Stimulated activated CD8-positive, alpha-beta memory T cell treated with anti-CD3 and anti-CD28 coated beads, Interleukin-7, amount 100 ng/mL, for 1 hour (primary cell): Measurements from ENCODE around the gene BRD9.
"Not testable (repeated sequence)": the region's sequence is repeated elsewhere in the genome, so short reads cannot be mapped to it uniquely, and the experiment has no call there.

ENCODE experiments used
- DNase-seq, 2 donors: peaks; one replicate each; pipeline ENCODE4 v3.0.0-alpha.2; 2020; ENCODE audit warnings: low read depth in 2 of 2

The BRD9 gene

DNA sequence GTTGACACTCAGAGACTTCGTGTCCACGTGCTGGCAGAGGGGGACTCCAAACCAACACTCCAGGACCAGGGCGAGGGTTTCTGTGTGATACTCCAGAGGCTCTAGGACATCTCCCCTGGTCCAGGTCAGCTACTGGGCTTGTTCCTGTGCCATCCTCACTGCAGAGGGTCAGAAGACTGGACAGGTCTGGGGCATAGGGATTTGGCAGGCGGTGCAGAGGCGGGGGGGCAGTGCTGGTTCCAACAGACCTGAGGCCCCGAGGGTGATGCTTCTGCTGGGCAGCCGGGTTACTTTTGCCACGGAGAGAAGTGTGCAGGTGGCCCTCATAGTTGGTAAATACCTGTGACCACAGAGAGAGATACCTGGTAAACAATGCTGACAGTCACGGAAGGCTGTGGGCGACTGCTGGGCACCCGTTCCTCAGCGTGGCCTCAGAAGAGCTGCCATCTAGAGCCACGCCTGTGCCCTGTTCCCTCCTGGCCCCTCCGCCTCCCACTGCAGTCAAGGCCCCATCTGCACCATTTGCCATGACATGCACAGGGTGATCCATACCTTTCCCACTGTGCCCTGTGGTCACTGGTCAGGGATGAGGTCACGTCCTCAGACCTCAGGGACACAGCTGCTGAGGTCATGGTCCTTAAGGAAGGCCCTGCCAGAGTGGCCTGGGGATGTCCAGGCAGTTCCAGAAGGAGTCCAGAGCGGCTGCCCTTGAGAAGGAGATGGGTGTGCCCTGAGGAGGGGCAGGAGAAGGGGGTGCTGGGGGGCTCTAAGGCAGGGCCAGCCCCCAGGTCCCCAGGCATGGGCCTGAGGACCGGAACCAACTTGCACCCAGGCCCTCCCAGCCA, 30.1 kb upstream of the BRD9 start:
- no peak for DNase-seq

DNA sequence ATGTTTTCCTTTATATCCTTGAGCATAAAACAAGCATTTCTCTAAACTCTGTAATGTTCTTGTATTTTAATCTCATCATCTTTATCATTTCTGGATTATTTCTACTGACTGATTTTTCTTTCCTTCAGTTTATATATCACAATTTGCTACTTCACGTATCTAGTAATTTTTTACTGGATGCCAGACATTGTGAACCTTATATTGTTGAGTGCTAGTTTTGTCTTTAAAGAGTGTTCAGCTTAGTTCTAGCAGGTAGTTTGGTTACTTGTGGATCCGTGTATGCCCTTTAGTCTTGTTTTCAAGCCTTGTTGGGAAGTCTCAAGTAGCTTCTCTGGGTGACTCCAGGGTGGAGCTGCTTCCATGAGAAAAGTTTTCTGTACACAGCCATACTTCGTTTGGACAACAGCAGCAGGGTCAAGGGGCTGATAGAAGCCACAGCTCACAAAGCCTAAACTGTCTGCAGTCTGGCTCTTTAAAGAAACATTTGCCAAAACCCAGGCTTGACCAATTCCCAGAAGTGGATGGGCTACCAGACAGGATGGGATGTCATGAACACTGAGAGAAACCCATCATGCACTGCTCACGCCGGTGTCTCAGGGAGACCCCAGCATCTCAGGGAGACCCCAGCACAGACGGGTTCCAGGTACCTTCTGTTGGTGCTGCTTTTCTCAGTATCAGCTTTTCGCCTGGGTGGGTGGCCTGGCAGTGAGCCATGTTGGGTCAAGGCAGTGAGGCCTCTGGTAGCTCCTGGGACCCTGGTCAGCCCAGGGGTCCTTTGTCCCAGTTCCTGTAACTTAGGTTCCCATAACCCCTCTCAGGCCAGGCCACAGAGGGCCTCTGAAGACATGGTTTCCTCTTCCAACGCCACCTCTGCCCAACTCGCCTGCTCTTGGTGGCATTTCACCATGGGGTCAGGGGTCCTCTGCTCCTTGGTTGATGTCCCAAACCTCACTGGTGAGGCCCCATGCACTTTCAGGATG, 29.1 kb upstream of the BRD9 start:
- DNase-seq, result no peak

DNA sequence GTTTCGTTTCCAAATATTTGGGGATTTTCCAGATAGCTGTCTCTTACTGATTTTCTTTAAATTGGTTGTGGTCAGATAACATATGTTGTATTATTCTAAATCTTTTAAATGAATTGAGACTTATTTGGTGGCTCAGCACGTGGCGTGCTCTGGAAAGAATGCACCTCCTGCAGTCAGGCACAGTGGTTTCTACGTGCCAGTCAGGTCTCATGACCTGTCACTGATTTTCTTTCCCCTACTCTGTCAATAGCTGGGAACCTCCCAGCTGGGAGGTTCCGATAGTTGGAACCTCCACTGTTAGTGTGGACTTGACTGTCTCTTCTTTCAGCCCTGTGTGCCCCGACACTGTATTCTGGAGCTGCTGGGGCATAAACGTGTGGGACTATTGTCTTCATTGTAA, 27.7 kb upstream of the BRD9 start:
- DNase-seq, result no peak

DNA sequence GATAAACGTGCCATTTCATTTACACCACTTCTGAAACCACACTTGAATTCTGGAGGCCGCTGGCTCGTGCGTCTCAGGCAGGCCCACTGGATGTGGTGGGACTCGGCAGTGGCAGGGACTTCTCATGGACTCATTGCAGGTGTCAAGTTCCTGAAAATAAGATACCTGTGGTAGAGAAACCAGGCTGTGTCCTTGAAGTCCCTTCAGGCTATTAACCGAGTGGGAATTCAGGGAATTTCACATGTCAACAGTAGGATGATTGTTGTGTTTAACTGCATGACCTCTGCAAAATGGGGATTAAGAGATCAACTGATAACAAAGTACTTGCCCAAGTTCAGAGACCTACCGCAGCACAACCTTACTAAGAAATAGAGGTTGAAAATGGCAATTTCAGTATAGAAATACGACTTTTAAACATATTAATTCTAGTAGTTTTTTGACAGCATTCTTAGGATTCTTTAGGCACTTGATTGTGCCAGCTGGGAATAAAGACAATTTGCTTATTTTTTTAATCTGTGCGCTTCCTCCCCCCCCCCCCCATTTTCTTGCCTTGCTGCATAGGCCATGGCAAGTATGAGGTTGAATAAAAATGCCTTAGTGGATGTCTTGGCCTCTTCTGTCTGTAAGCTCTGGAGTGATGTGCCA, 26.9 kb upstream of the BRD9 start:
- DNase-seq, result no peak

DNA sequence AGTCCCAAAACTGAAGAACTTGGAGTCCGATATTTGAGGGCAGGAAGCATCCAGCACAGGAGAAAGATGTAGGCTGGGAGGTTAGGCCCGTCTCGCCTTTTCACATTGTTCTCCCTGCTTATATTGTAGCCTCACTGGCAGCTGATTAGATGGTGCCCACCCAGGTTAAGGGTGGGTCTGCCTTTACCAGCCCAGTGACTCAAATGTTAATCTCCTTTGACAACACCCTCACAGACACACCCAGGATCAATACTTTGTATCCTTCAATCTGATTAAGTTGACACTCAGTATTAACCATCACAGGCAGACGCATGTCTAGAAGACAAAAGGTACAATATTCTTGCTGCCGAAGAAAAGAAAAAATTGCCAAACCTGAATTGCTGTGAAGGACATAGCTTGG, 26.1 kb upstream of the BRD9 start:
- DNase-seq, result not testable (repeated sequence)

DNA sequence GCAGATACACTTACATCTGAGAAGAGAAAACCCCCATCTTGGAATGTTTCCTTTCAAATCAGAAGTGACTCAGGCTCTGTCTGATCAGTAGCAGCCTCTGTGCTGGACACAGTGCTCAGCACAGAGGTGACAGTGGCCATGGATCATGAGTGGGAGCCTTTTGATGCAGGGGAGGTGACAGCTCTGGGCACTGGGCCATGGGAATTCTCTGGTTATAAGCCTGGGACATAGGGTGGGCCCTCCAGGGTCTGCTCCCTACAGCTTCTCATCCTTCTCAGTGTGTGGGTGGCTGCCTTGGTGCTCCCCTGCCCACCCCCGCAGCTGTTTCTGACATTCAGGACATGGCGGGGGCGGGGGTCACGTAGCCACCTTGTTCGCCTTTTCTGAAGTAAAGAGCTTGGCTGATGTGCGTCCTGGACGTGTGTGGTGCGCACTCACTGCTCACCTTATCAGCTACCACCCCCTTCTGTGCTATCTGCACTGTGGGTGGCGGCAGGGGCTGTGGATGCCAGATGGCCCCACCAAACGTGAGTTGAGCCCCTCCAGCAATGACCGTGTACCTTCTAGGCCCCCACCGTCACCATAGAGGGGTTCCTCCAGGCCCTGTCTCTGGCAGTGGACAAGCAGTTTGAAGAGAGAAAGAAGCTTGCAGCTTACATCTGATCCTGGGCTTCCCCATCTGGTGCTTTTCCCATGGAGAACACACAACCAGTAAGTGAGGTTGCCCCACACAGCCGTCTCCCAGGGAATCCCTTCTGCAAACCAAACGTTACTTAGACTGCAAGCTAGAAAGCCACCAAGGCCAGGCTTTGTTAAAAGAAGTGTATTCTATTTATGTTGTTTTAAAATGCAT, 24.1 kb upstream of the BRD9 start:
- no peak for DNase-seq

DNA sequence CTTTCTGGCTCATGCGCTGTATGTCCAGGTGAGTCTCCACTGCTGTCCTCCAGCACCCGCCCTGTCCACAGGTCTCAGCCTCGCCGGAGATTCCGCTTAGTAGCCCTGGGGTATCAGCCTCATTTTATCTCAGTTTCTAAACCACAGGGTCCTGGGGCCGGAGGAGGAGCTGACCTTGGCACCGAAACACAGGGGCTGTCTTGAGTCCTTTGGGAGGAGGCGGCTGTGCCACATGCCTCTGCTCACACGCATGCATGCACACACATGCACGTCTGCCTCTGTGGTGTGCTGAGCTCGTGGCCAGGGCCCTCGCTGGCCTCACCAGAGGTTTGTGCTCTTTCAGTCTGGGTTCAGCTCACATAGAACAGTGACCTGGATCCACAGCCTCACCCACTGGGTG, 23.3 kb upstream of the BRD9 start:
- DNase-seq, result no peak

DNA sequence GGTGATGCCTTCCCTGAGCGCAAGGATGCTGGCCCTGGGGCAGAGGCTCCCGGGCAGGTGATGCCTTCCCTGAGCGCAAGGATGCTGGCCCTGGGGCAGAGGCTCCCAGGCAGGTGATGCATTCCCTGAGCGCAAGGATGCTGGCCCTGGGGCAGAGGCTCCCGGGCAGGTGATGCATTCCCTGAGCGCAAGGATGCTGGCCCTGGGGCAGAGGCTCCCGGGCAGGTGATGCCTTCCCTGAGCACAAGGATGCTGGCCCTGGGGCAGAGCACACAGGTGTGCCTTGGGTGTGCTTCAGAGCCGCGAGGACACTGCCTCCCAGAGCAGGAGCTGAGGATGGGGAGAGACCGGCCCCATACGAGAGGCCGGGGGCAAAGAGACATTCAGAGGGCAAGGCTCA, 22.7 kb upstream of the BRD9 start:
- DNase-seq, result not testable (repeated sequence)

DNA sequence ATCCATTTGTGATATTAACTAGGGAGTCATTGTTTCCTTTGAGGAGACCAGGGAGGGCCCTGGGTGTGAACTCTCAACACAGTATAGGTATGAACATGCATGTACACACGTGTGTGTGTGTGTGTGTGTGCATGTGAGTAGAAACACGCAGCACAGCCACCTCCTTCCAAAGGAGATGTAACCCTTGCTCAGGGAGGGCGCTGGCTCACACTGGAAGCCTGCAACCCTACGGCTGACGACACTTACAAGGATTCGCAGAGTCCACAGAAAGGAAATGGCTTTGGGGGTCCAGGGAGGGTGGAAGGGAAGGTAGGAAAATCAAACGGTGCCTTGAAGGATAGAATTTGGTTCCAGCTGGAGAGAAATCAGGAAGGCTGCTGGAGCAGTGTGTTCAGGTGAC, 22.0 kb upstream of the BRD9 start:
- DNase-seq, result no peak

DNA sequence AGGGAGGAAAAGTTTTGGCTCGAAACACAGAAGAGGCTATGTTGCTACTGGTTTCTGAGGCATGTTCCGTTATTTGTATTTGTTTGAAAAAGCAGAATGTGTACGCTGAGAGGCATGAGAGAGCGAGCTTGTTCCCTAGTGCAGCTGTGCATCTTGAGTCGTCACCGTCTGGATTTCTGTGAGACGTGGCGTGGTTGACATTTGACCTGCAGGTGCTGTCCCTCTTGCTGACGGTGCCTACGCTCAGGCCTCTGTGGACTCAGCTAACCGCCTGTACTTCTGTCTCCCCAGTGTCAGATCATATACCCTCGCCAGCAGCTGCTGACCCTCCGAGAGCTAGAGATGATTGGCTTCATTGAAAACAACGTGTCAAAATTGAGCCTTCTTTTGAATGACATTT, 21.6 kb upstream of the BRD9 start:
- DNase-seq, result no peak

DNA sequence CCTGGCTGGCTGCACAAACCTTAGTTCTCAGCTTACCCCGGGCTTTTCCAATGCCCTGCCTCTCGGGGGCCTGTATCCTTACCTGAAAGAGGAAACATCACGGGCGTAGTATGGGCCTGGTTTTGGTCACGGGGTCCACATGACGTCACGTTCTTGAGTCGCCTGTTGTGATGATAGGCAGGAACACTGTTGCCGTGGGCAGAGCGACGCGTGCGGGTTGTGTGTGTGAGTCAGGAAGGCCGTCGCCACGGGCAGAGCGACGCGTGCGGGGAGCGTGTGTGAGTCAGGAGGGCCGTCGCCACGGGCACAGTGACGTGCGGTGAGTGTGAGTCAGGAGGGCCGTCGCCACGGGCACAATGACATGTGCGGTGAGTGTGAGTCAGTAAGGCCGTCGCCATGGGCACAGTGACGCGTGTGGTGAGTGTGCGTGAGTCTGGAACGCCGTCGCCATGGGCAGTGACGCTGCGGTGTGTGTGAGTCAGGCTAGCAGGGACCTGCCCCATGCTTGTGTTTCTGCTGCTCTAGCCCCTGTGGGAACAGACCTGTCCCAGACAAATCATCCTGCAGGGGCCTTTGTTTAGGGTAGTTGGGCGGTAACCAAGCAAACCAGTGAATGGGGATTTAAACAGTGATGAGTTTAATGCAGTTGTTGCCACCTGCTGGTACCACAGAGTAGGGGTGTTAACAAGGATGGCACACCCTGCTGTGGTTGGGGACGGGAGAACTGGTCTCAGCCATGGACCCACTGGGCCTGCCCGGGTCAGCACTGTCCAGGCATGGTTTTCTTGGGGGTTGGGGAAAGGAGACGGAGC, 19.9 kb upstream of the BRD9 start:
- DNase-seq, result peak in 1 of 2 donors; percentile 20

DNA sequence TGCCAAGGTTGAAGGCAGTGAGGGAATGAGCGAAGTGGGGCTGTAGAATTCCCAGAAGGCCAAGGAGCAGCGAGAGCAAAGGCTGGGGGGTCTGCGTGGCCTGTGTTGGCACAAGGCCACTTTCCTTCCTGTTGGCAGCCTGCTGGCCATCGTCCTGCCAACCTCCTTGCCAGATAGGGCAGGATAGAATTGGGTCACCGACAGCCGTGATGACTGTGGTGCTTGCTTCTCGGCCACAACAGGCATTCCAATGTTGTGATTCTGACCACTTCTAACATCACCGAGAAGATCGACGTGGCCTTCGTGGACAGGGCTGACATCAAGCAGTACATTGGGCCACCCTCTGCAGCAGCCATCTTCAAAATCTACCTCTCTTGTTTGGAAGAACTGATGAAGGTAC, 19.0 kb upstream of the BRD9 start:
- no peak for DNase-seq

DNA sequence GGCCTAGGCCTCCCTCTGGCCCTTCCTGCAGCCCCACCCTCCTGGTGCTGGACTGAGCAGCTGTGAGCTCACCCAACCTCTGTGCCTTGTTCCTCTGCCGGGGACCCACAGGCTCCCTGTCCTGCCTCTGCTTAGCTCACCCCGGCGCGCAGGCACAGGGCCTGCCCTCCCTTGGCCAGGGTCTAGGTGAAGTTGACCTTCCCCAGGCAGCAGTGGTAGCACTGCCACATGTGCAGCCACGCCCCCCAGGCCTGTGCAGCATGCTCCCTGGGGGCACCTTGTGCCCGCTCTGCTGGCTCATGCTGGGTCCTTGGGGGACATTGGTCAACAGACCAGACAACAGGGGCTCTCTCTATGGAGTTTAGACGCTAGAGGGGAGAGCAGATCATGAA, 18.2 kb upstream of the BRD9 start:
- DNase-seq, result no peak

DNA sequence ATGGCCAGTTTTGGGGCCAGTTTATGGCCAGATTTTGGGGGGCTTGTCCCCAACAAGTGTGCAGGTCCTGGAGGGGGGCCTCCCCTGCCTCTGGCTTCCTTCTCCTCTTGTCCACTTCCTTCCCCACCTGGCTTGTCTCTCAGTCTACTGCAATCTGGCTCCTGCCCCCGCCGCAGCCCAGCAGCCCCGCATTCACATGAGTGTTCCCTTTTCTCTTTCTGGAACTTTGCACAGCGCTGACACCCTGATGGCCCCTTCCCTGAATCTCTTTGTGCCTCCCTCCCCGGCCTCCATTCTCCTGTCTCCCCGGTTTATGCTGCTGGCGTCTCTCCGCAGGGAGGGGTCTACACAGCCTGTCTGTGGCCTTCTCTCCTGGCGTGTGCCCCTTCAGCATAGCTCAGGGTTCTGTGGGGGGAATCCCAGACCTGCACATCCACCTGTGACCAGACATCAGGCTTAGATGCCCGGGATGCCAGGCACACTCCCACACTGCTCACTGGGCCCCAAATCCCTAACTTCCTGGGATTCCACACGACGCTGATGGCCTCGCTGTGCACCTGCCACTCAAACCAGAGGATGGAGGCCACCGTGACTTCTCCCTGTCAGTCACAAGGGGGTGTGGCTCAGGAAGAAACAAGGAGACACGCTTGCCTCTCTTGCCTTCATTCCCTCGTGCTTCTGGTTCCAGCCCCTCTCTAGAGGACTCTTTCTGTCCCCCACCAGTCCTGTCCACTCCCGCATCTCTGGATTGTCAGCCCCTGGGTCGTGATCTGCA, 17.6 kb upstream of the BRD9 start:
- DNase-seq, result no peak

DNA sequence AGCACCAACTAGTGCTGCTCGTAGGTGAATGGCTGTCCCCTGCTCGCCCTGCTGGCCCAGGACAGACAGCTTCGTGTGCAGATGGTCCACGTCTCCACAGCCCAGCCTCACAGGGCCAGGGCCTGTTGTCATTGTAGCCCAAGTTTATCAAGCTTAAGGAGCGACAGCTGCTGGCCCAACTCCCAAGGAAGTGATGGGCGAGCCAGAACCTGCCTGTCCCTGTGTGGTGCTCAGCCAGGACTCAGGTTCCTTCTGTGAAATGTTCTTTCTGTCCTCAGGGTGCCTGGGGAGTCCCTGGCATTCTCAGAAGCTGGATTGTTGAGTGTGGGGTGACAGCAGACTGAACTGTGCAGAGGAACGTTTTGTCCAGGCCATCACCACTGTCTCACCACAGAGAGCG, 16.5 kb upstream of the BRD9 start:
- DNase-seq, result no peak

DNA sequence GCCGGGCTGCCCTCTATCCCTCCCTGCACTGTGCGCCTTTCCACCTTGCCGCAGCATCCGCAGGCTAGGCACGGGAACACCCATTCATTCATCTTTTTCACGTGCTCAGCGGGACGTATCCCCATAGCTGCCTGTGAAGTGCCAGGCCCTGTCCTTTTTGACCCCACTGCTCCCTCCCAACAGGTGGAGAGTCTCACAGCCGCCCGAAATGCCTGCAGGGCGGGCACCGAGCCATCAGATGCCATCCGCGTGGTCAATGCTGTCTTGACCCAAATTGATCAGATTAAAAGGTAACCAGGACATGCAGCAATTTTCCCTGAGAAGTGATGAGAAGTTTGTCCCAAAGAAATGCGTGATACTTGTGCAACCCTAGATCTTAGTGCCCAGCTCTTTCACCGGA, 15.6 kb upstream of the BRD9 start:
- DNase-seq, result no peak

DNA sequence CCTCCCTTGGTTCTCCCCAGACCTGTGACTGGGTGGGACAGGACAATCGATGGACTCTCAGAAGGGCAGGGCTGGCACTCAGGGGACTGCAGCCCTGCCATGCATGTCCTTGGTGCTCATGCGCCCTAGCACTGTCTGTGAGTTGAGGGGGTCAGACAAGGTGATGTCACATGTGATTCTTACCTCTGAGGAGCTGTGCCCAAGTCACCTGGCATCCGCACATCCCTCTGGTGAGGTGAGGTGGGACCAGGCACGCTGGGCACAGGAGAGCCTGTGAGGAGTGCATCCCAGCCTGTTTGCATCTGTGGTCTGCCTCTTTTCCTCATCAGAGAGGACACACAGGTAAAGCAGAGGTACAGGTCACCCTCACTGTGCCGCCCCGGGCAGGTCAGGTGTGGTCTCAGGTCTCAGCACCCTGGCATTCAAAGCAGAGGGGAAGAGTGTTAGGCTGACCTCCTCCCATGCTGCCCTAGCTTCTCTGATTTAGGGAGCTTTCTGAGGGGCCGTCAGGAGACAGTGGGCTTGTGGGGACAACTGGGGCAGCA, 14.8 kb upstream of the BRD9 start:
- no peak for DNase-seq

DNA sequence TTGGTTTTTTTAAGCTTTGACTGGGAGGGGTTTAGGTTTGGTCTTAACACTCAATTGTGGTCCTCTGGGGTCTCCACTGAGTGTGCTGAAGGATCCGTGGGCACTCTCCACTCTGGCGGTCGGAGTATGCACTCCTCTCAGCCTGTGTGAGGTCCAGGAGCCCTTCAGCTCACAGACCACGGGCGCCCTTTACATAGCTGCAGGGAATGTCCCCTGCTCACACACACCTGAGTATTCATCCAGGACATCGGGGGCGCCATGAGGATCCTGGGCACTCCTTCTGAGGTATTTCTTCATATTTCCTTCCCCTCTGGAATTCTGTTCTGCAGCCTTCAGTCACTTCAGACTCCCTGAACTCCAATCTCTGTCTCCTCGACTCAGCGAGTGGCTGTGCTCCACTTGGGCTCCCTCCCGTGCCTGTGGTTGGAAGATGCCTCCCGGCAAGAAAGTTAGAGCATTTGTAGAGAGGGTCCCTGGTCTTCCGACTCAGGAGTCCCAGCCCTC, 12.6 kb upstream of the BRD9 start:
- no peak for DNase-seq

DNA sequence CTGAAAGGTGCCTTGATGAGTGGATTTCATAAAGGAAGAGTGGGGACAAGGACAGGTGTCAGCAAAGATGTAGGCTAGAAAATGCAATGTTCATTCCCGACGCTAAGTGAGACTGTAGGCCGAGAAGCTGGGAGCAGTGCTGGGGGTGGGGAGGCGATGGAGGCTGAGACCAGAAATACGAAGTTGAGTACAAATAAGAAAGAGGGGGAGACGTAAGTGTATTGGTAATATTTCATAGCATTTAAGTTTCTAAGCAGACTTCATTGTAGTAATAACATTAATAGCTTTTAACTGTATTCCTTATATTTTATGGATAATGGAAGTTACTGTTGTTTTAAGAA, 11.1 kb upstream of the BRD9 start:
- DNase-seq, result no peak
